IMR-90 (cell line): ENCODE measurements around the gene AKIRIN2. TPM values are rescaled to one million over a fixed set of nuclear protein-coding genes. Genes with fewer than 3 reads are reported as not detected.
"Not testable (repeated sequence)": the region's sequence is repeated elsewhere in the genome, so short reads cannot be mapped to it uniquely, and the experiment has no call there.

Experiments used
- ATAC-seq: fragments of 200-7000 bp; cut with Tn5 transposase; 2 replicates; pipeline ENCODE4 v1.9.1; 2020; ENCODE audit warnings: low read depth, mild to moderate bottlenecking, moderate library complexity
- BruUV-seq: library from RNA; stranded (reverse); fragments of 400-500 nt; replicated peaks from 2 replicates; lab custom pipeline; 2021; lab: Mats Ljungman, UMichigan
- CTCF ChIA-PET: fragments of 300-600 bp; formaldehyde crosslinking; extraction: SDS; loops from one replicate; lab custom pipeline; 2021; ENCODE audit warnings: antibody characterized with exemption; lab: Yijun Ruan, JAX
- POLR2A ChIA-PET: fragments of 300-600 bp; sonication (Branson Sonifier 250); formaldehyde crosslinking; loops from one replicate; lab custom pipeline; 2022; ENCODE audit warnings: antibody characterized with exemption; ENCODE audit not compliant: unreplicated experiment; lab: Charles Lee
- DNase-seq: peaks from one replicate; pipeline ENCODE4 v3.0.0; 2013
- H2AFZ ChIP-seq: replicated peaks from 2 replicates; pipeline ENCODE3; 2013; ENCODE audit warnings: low read length, mild to moderate bottlenecking; ENCODE audit not compliant: poor library complexity
- H2AK5ac ChIP-seq: 2 replicates; pipeline ENCODE4 v1.6.1; 2013; ENCODE audit warnings: low read depth, low read length, inconsistent platforms
- H2AK9ac ChIP-seq: replicated peaks from 2 replicates; pipeline ENCODE3; 2013; ENCODE audit warnings: mild to moderate bottlenecking, low read depth, low read length, moderate library complexity; ENCODE audit not compliant: poor library complexity
- H2BK120ac ChIP-seq: 2 replicates; pipeline ENCODE4 v1.6.1; 2013; ENCODE audit warnings: low read depth, low read length, inconsistent platforms
- H2BK15ac ChIP-seq: 3 replicates; pipeline ENCODE4 v1.6.1; 2013; ENCODE audit warnings: low read depth, low read length, inconsistent platforms
- H2BK20ac ChIP-seq: 2 replicates; pipeline ENCODE4 v1.6.1; 2013; ENCODE audit warnings: low read depth, mild to moderate bottlenecking, inconsistent platforms, low read length, moderate library complexity
- H2BK5ac ChIP-seq: 2 replicates; pipeline ENCODE4 v1.6.1; 2013; ENCODE audit warnings: mild to moderate bottlenecking, low read depth, low read length, inconsistent platforms; ENCODE audit not compliant: poor library complexity, severe bottlenecking
- H3K14ac ChIP-seq: replicated peaks from 2 replicates; pipeline ENCODE4 v1.6.1; 2013; ENCODE audit warnings: low read depth, low read length, inconsistent platforms
- H3K18ac ChIP-seq: 2 replicates; pipeline ENCODE4 v1.6.1; 2013; ENCODE audit warnings: low read depth, low read length, control low read depth
- H3K23ac ChIP-seq: 2 replicates; pipeline ENCODE4 v1.6.1; 2013; ENCODE audit warnings: low read depth, low read length, inconsistent platforms
- H3K27ac ChIP-seq: 2 replicates; pipeline ENCODE4 v1.5.1; 2013; ENCODE audit warnings: mild to moderate bottlenecking, control low read depth, low read length; ENCODE audit not compliant: insufficient read depth
- H3K27me3 ChIP-seq: 2 replicates; pipeline ENCODE4 v1.6.1; 2013; ENCODE audit warnings: low read length; ENCODE audit not compliant: control insufficient read depth, insufficient read depth
- H3K36me3 ChIP-seq: 2 replicates; pipeline ENCODE4 v1.6.1; 2013; ENCODE audit warnings: low read length, mixed read lengths; ENCODE audit not compliant: control insufficient read depth, insufficient read depth
- H3K4ac ChIP-seq: 2 replicates; pipeline ENCODE4 v1.6.1; 2013; ENCODE audit warnings: low read depth, low read length, inconsistent platforms
- H3K4me1 ChIP-seq: 2 replicates; pipeline ENCODE4 v1.6.1; 2013; ENCODE audit warnings: low read length, mixed read lengths; ENCODE audit not compliant: control insufficient read depth, insufficient read depth
- H3K4me2 ChIP-seq: 2 replicates; pipeline ENCODE4 v1.6.1; 2013; ENCODE audit warnings: low read depth, mild to moderate bottlenecking, control low read depth, low read length, moderate library complexity
- H3K4me3 ChIP-seq: 2 replicates; pipeline ENCODE4 v1.5.1; 2013; ENCODE audit warnings: low read depth, mild to moderate bottlenecking, control low read depth, low read length, moderate library complexity; ENCODE audit not compliant: insufficient read depth
- H3K56ac ChIP-seq: 2 replicates; pipeline ENCODE4 v1.6.1; 2013; ENCODE audit warnings: low read length, inconsistent platforms; ENCODE audit not compliant: insufficient read depth; ENCODE audit errors: extremely low read depth
- H3K79me1 ChIP-seq, 2 experiments: 2 replicates each; pipeline ENCODE4 v1.6.1; 2013; ENCODE audit warnings: low read length in 2 of 2, inconsistent platforms in 1 of 2, low read depth in 1 of 2
- H3K9ac ChIP-seq: 2 replicates; pipeline ENCODE4 v1.6.1; 2013; ENCODE audit warnings: low read depth, low read length, control low read depth
- H3K9me1 ChIP-seq: 2 replicates; pipeline ENCODE4 v1.6.1; 2013; ENCODE audit warnings: low read length, inconsistent platforms; ENCODE audit not compliant: insufficient read depth
- H3K9me3 ChIP-seq: 2 replicates; pipeline ENCODE4 v1.6.1; 2013; ENCODE audit warnings: low read length; ENCODE audit not compliant: control insufficient read depth, insufficient read depth
- H4K20me1 ChIP-seq: 2 replicates; pipeline ENCODE4 v1.6.1; 2013; ENCODE audit warnings: low read length, inconsistent platforms; ENCODE audit not compliant: insufficient read depth
- H4K5ac ChIP-seq: 2 replicates; pipeline ENCODE4 v1.6.1; 2013; ENCODE audit warnings: mild to moderate bottlenecking, low read depth, low read length, control low read depth
- H4K8ac ChIP-seq, 2 experiments: 2 replicates each; pipeline ENCODE4 v1.6.1; 2013; ENCODE audit warnings: low read depth in 2 of 2, low read length in 2 of 2, control low read depth in 1 of 2, inconsistent platforms in 1 of 2
- H4K91ac ChIP-seq: 2 replicates; pipeline ENCODE4 v1.6.1; 2013; ENCODE audit warnings: low read depth, low read length, inconsistent platforms; ENCODE audit not compliant: insufficient read depth
- BHLHE40 ChIP-seq: fragments of 150-350 bp; IDR thresholded peaks from 2 replicates; pipeline ENCODE4 v1.6.1; 2016; ENCODE audit warnings: mild to moderate bottlenecking, low read depth, low read length
- CEBPB ChIP-seq: IDR thresholded peaks from 2 replicates; pipeline ENCODE4 v1.6.1; 2012; ENCODE audit warnings: low read depth, low read length, improper control_type of control experiment
- FOS ChIP-seq: fragments of 150-350 bp; IDR thresholded peaks from 2 replicates; pipeline ENCODE4 v1.6.1; 2016; ENCODE audit warnings: low read depth, low read length
- MAZ ChIP-seq: IDR thresholded peaks from 2 replicates; pipeline ENCODE4 v1.6.1; 2012; ENCODE audit warnings: low read depth, mild to moderate bottlenecking, low read length, improper control_type of control experiment, moderate library complexity, borderline replicate concordance
- MXI1 ChIP-seq: IDR thresholded peaks from 2 replicates; pipeline ENCODE4 v1.6.1; 2012; ENCODE audit warnings: low read depth, mild to moderate bottlenecking, low read length, moderate library complexity, borderline replicate concordance
- RAD21 ChIP-seq: IDR thresholded peaks from 2 replicates; pipeline ENCODE4 v1.6.1; 2012; ENCODE audit warnings: low read length, improper control_type of control experiment
- USF2 ChIP-seq: fragments of 150-350 bp; IDR thresholded peaks from 2 replicates; pipeline ENCODE4 v1.6.1; 2017; ENCODE audit warnings: mild to moderate bottlenecking, antibody characterized with exemption, low read length, low read depth
- WGBS, 2 experiments: methylation state at CpG; one replicate each; pipeline versions ENCODE4 v1.1.5 to v1.1.7; 2013; ENCODE audit warnings: missing lambda C conversion rate in 2 of 2; ENCODE audit not compliant: insufficient read length in 1 of 2; ENCODE audit errors: extremely low coverage in 2 of 2; 5-methylcytosine and 5-hydroxymethylcytosine counted together
- dilution Hi-C: fragments of 300-500 bp; cut with HindIII; formaldehyde crosslinking; loops from one replicate; pipeline ENCODE4 v1.14.3; 2018; ENCODE audit warnings: low sequenced_read_pairs; ENCODE audit not compliant: unreplicated experiment
- in situ Hi-C: fragments of 300-500 bp; cut with MboI; formaldehyde crosslinking; loops from 3 replicates; pipeline ENCODE4 v1.14.3; 2019; ENCODE audit warnings: low sequenced_read_pairs, inconsistent platforms, mixed read lengths
- intact Hi-C: fragments of 100-400 bp; cut with micrococcal nuclease; formaldehyde crosslinking; loops from 2 replicates; pipeline ENCODE4 v1.10.0; 2022
- polyA plus RNA-seq, 3 experiments: library from polyadenylated mRNA; depleted of rRNA; stranded (reverse); fragments of >200 nt; gene quantifications; 2 replicates each; pipeline ENCODE4 v1.2.3, GENCODE V29; 2012; ENCODE audit warnings: low replicate concordance in 1 of 3
- total RNA-seq: library from RNA; depleted of rRNA; stranded (reverse); fragments of >200 nt; gene quantifications from 2 replicates; pipeline ENCODE4 v1.2.3, GENCODE V29; 2012

The AKIRIN2 gene
- total and polyA plus RNA-seq, 2 of the 4 experiments (the other 2 are of a cell fraction): 7.9 to 26.6 TPM

GRCh38 chr6:87714093-87714842 lies 12.2 kb upstream of the AKIRIN2 start:
- Histone ChIP-seq H3K4me1 (peaks cover 5% of the 10 kb centered on the region), H2BK5ac (peak overlapping the region; percentile 12), H3K79me1 (no peaks in the 10 kb centered on the region), H4K91ac (no peak overlapping the region), H3K27me3 (no peaks in the 10 kb centered on the region), H2BK20ac (no peak overlapping the region), H4K8ac (peak overlapping the region in 1 of 2 experiments; percentile 22; a peak in 1 of 4 replicates), H4K20me1 (no peaks in the 10 kb centered on the region), H3K9ac (no peak overlapping the region), H3K4me2 (no peak overlapping the region), H3K23ac (no peak overlapping the region), H2AK5ac (no peak overlapping the region), H3K36me3 (no peaks in the 10 kb centered on the region), H2BK120ac (peak overlapping the region; percentile 35; the same call in 1 of the 2 replicates), H3K27ac (no peak overlapping the region), H3K4me3 (no peak overlapping the region), H3K56ac (no peak overlapping the region), H4K5ac (no peak overlapping the region), H3K14ac (no peak overlapping the region), H3K4ac (no peak overlapping the region), H2BK15ac (no peak overlapping the region), H2AK9ac (no peak overlapping the region), H3K9me3 (no peaks in the 10 kb centered on the region), H2AFZ (no peak overlapping the region), H3K18ac (peak overlapping the region; percentile 24; the same call in 1 of the 2 replicates), H3K9me1 (peaks cover 10% of the 10 kb centered on the region; the same call in 1 of the 2 replicates)
- no peak for TF ChIP-seq RAD21
- peak; percentile 77; the same call in 1 of the 2 replicates for TF ChIP-seq FOS
- no peak for TF ChIP-seq MXI1
- no peak for TF ChIP-seq USF2
- TF ChIP-seq MAZ: no peak
- peak; percentile 58; the same call in 1 of the 2 replicates for TF ChIP-seq CEBPB
- 0 out of 2 replicates have a peak, but pooled peaks have one; percentile 27 for TF ChIP-seq BHLHE40
- no TSS peak for BruUV-seq
- ChIA-PET POLR2A (no interaction called here), CTCF (no interaction called here)
- dilution Hi-C loops: no loop called here
- no CpG with 5 or more reads among the region's 2 CpGs for WGBS, 2 experiments
- DNase-seq (peak; percentile 88), ATAC-seq (peak; percentile 79)
- in situ Hi-C loops: no loop called here
- intact Hi-C loops: no loop called here

GRCh38 chr6:87712713-87713112 lies 10.7 kb upstream of the AKIRIN2 start:
- H2AK5ac ChIP-seq, H3K27me3 ChIP-seq, H3K36me3 ChIP-seq, H2AK9ac ChIP-seq, H3K14ac ChIP-seq, dilution Hi-C loops, H3K9ac ChIP-seq, in situ Hi-C loops, H3K79me1 ChIP-seq, H3K23ac ChIP-seq, H3K4me1 ChIP-seq, H2BK15ac ChIP-seq, H3K9me3 ChIP-seq, H3K27ac ChIP-seq, H2BK20ac ChIP-seq, H4K20me1 ChIP-seq, H2AFZ ChIP-seq, H2BK5ac ChIP-seq, H3K4ac ChIP-seq, H4K91ac ChIP-seq, H3K4me3 ChIP-seq, H3K56ac ChIP-seq, H4K8ac ChIP-seq, BruUV-seq, H4K5ac ChIP-seq, intact Hi-C loops, H2BK120ac ChIP-seq, ATAC-seq, H3K18ac ChIP-seq, H3K4me2 ChIP-seq, H3K9me1 ChIP-seq, DNase-seq, POLR2A ChIA-PET: not testable (repeated sequence)
- CTCF ChIA-PET: interaction anchor here (0.7 kb wide), 1 partner anchor 1100 kb away, joined by 10 read pairs; no protein-coding TSS in a partner anchor
- WGBS, 2 experiments: no CpG with 5 or more reads among the region's 3 CpGs
